ENCODE results near the gene ADAR.

Gene ADAR

DNA sequence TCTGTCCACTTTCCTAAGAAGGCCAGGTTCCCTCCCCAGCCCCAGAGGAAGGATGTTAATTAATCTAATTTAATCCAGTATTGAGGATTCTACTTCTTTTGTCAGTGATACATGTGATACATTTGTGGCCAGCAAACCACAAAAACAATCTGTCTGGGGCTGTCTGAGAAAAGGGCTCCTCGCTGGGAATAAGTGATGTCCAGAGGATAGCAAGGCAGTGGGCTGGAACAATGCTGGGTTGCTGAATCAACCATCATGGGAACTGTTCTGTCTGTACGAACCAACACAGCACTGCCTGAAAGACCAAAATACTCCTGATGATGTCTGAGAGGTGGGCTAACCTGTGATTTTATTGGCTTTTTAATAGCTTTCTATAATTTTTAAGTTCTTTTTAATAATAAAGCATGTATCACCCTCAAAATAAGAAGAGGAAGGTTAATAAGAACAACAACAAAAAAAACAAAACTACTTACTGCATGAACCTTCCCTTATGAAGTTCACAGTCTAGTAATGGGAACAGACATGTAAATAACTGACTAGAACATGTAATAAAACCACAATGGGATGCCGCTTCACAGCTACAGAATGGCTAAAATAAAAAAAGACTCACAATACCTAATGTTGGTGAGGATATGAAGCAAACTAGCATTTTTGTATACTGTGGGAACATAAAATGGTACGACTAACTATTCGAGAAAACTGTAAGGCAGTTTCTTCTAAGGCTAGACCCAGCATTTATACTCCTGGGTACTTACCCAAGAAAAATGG lies 11.4 kb upstream of the ADAR start:
- DNase-seq (ENCODE audit: extremely low spot score, insufficient read length, low read depth) (no peak), FAIRE-seq (peak; percentile 24)

DNA sequence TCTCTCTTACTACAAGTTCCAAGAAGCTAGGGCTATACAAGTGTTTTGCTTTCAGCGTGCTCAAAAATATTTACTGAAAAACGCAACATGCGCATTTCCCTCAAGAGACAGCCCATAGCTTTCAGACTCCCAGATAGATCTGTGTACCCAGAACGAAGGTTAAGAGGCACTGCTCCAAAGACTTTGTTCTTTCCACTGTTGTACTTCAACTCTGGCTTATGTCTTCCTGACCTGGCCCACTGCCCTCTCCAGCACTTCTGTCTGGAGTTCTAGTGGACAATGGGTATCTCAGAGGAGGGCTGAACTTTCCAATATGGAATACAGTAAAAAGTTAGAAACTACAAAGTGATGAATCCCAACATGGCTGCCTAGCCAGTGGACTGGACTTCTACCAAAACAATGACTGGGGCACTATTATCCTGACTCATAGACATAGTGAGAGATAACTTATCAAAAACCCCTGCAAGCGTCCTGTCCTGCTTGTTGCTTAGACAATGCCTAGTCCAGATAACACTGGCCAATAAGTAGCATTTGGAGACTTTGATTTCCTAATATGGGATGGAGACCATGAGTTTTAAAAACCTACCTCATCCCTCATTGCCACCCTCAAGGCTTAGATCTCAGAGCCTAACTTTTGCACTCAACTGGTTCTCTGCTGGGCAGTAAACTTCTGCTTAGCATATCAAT lies 8.8 kb upstream of the ADAR start:
- DNase-seq (ENCODE audit: extremely low spot score, insufficient read length, low read depth) (no peak), FAIRE-seq (no peak)

DNA sequence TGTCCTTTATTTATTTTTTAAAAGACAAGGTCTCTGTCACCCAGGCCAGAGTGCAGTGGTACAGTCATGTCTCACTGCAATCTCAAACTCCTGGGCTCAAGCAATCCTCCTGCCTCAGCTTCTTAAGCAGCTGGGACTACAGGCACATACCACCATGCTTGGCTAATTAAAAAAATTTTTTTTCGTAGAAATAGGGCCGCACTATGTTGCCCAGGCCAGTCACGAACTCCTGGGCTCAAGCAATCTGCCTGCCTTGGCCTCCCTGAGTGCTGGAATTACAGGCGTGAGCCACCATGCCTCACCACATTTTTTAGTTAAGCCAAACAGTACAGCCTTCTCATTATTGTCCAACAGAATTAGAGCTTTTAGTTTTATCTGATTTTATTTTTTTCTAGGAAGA lies 7.4 kb upstream of the ADAR start:
- no peak for DNase-seq (ENCODE audit: extremely low spot score, insufficient read length, low read depth)
- no peak for FAIRE-seq

DNA sequence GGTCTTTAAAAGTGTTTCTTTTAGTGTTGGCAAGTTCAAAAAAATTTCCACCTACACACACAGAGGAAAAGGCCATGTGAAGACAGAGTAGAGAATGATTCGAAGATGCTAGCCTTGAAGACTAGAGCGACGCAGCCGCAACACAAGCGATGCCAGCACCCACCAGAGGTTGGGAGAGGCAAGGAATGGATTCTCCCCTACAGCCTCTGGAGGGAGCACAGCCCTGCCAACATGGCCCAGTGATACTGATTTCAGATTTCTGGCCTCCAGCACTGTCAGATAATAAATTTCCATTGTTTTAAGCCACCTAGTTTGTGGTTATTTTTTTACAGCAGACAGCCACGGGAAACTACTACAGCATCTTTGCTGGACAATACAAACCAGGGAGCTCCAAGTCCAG lies 6.9 kb upstream of the ADAR start:
- DNase-seq (ENCODE audit: extremely low spot score, insufficient read length, low read depth) (no peak), FAIRE-seq (no peak)

DNA sequence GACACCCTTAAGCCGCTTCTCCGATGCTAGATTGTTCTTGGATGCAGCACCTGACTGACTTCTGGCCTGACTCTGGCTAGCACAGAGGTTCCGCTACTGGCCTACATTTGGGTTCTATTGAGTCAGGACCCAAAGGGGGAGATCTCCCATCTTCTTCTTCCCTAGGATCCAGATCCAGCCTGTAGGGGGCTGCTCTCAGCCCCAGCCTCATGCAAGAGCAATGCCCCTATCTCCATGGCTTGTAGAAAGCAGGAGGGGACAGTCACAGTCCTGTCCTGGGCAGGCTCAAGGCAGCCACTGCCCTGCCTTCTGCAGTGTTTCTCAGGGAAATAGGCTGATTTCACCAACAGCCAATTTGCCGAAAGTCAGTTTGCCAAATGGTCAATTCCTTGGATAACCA lies 6.3 kb upstream of the ADAR start:
- DNase-seq (ENCODE audit: extremely low spot score, insufficient read length, low read depth) (no peak), FAIRE-seq (no peak)

DNA sequence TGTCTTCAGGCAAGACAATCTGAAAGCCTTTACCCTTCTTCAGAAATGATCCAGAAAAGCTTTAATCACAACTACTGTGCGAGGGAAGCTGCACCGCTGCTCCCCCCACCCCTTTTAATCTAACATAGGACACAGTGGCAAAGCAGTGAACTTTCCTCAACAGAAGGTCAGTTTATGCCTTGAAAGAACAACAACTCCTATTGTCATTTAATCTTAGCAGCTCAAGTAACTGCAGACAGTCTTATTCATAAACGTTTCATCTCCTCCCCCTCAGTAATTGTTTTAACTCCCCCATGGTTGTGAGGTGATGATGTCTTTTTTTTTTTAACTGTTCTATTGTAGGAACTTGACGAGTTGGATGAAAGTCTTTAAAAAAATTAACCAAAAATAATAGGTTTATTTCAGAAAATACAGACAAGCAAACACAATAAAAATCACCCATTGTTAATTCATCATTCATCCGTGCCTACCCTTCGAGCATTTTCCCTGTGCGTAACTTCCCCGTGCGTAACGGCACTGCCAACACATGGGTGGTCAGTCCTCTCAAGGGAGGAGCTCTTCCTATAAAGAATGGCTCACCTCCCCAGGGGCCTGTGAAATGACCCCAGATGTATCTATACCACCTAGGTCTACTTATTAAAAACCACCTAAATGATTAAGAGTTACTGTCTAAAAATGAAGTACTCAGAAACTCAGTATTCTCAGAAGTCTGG lies 3.3 kb upstream of the ADAR start:
- DNase-seq (ENCODE audit: extremely low spot score, insufficient read length, low read depth) (no peak), FAIRE-seq (no peak)

DNA sequence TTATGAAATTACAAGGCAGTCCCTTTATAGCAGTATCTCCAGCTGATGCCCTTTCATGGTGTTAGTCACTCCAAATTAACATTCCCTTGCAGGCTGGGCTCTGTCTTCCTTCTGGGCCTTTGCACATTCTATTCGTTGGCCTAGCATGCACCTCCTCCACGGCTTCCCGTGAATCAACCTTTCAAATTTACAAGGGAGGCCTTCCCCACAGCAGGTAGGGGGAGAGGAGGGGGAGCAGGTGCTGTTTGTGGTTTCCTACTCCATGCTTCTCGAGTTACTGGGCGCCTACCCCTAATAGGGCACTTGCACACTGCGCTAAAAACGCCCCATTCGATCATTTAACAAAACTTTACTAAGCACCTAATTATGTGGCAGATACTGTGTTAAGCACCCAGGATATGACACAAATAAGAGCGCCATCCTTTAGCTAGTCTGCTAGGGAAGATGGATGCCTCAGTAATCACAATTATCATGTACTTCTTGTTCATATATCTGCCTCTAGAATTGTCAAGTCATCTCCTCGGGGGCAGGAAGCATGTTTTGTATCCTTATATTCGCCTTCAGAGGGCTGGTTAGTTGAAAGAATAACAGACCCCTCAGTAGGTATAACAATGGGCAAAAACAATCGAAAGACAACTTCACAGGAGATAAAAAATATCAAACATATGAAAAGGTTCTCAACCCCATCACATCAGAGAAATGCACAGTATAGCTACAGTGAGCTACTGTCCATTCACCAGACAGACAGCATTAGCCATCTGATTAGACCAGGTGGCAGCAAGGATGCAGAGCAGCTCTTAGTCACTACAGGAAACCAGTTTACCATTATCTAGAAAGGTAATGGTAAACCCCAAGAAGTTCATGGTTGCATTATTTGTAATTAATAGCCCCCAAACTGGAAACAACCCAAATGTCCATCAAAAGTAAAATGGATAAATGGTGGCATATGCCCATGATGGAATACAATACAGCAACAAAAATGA lies 1.7 kb upstream of the ADAR start:
- FAIRE-seq (peak; percentile 29), DNase-seq (ENCODE audit: extremely low spot score, insufficient read length, low read depth) (no peak)

DNA sequence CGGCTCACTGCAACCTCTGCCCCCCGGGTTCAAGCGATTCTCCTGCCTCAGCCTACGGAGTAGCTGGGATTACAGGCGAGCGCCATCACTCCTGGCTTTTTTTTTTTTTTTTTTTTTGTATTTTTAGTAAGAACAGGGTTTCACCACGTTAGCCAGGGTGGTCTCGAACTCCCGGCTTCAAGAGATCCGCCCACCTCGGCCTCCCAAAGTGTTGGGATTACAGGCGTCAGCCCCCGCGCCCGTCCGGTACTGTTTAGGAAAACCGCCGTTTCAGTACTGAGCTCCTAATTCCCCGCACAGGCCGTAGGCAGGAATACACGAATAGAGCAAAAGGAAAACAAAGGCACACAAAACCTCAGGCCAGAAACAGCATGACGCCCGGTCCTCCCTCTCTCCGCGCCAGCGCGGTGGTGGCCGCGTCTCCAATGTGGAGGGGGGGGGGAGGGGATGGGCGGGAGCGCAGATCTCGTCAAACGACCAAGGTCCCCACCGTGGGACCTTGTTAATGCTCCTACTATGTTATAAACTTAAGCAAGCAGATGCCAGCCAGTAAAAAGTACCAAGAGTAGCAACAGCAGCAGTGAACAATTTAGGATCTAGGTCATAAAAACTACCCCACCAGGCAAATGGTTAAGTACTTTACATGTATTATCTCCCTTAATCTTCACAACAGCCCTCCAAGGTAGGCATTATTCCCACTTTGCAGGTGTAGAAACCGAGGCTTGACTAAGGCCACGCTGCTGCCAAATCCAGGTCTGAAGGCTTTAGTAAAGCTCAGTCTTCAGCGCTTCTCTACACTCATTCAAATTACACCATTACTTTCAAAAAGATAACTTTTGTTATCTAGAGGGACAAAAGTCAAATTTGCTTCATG lies 648 bp upstream of the ADAR start:
- DNase-seq (ENCODE audit: extremely low spot score, insufficient read length, low read depth): no peak
- FAIRE-seq: no peak

DNA sequence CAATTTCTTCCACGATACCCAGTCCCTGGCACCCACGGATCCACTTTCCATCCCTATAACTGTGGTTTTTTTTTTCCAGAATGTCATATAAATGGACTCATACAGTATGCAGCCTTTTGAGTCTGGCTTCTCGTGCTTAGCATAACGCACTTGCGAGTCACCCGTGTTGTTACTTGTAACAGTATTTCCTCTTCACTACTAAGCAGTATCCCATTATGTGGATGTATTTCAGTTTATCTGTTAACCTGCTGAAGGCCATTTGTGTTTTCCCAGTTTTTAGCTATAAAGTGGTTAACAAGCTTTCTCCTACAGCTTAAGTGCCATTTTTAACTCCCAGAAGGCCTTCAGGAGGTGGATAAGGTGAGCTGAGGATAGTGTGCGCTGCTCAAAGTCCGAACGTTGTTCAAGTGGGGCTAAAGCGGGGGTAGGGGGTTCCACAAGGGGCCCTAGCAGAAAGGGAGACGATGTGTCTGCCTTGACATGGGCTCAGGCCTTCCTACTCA lies 829 bp downstream of the ADAR start:
- FAIRE-seq (no peak), DNase-seq (ENCODE audit: extremely low spot score, insufficient read length, low read depth) (no peak)

DNA sequence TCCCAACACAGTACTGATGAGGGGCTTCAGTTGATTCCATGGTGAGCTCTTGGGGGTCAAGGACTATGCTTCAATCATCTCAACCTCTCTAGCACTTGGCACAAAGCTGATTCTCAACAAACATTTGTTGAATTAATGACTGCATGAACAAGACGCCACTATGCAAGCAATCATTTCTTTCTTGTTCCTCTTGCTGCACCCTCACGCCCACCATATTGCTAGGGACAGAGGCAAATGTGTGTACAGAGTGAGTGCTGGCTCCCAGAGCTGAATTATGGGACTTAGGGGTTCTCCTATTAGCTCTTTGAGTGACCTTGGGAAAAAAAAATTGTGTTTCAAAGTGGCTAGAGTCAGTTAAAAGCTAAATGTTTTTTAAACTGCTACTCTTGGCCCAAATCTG lies 2.5 kb downstream of the ADAR start:
- DNase-seq (ENCODE audit: extremely low spot score, insufficient read length, low read depth) (no peak), FAIRE-seq (no peak)

DNA sequence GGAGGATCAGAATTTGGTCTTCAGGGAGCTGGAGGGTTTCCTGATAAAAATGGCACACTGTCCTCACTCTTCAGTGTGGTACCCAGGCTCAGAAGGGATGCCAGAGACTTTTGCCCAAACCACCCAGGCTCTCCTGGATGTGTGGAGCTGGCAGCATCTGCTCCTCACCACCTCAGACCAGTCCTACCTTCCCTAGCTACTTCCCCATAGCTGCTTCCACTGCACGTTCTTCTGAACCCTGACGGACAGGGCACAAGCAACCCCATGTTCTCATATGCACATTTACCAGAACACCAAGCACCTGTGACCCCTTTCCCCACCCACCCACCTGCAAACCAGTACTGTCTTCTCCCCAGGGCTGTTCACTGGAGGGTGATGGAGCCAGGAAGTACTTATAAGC lies 4.7 kb downstream of the ADAR start:
- FAIRE-seq (no peak), DNase-seq (ENCODE audit: extremely low spot score, insufficient read length, low read depth) (no peak)

DNA sequence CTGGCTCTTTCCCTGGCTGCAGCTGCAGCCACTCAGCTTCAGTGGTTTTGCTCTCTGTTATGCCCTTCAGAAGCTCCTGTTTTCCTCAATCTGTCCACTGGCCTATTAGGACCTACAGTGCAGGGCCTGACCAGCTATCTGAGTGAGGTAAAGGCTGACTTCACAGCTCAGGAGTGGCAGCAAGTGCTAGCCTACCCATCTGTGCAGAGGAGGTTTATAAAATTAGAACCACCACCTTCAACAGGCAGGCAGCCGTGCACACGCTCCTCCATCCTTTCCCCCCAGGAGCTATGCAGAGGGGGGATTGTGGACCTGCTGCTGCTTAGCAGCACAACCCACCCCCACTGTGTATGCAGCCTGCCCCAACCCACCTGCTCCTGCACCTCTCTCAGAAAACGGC lies 8.3 kb downstream of the ADAR start:
- FAIRE-seq (no peak), DNase-seq (ENCODE audit: extremely low spot score, insufficient read length, low read depth) (no peak)

DNA sequence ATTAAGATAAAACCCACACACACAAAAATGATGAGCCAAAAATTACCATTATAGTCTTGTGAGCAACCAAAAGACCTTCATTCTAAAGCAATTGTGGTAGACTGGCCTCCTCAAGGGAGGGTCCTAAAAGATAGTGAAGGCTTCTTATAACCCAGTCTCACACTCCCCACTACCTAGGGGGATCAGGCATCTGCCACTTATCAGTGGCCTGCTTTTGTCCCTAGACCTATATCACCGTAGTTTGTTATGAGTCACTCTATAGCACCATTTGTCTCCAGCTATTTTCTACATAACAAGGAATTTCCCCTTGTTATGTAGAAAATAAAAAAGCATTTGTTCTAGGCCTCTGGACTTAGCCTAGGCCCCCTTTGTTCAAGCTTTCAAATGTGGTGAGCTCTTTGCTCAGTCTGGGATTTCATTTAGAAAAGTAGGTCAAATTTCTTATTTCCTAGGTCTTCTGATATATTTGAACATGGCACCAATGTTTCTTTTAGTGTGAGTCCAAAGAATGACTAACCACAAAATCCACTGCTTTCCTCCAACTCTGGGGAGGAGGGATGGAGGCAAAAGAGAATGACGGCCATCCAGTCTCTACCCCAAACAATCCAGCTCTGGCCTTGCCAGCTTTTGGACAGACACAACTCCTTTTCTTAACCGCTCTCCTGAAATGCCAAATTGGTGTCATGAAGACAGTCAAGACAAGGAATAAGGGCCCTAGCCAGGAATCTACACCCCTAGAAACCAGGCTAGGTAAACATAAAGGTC lies 8.9 kb downstream of the ADAR start:
- FAIRE-seq (no peak), DNase-seq (ENCODE audit: extremely low spot score, insufficient read length, low read depth) (no peak)

DNA sequence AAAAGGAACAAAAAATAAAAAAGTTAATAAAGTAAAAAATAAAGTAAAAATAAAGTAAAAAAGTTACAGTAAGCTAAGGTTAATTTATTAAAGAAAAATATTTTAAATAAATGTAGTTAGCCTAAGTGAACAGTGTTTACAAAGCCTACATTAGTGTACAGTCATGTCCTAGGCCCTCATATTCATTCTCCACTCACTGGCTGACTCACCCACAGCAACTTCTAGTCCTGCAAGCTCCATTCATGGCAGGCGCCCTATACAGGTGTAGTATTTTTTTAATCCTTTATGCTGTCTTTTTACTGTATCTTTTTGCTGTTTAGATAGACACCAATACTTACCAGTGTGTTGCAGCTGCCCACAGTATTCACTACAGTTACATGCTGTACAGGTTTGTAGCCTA lies 12.4 kb downstream of the ADAR start:
- FAIRE-seq (no peak), DNase-seq (ENCODE audit: extremely low spot score, insufficient read length, low read depth) (no peak)

DNA sequence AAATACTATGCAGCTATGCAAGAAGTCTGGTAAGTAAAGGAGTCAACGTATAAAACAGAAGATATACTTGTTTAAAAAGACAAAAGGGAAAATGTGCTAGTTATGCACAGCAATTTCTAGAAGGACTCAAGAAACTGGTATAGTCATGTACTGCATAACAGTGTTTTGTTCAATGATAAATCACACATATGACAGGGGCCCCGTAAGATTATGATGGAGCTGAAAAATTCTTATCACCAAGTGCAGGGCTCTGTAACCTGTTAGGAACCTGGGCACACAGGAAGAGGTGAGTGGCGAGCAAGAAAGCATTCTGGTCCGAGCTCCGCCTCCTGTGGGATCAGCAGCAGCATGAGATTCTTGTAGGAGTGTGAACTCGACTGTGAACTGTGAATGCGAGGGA lies 13.2 kb downstream of the ADAR start:
- no peak for FAIRE-seq
- DNase-seq (ENCODE audit: extremely low spot score, insufficient read length, low read depth): no peak

DNA sequence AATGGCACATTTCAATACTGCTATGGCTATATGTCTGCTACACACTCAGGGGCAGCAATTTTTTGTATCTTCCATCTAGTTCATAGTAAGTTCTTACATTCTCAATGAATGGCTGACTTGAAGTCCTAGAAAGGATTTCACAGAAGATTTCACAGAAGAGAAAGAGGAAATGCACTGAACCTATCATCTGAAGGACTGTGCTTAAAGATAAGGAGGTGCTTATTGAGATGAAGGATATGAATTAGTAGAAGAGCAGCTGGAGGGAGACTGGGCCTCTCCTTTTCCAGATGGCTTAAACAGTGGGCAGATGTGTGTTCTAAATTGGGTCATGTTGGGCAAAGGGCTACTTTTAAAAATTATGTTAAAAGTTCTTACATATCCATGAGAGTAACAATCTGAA lies 14.6 kb downstream of the ADAR start:
- FAIRE-seq (no peak), DNase-seq (ENCODE audit: extremely low spot score, insufficient read length, low read depth) (no peak)

DNA sequence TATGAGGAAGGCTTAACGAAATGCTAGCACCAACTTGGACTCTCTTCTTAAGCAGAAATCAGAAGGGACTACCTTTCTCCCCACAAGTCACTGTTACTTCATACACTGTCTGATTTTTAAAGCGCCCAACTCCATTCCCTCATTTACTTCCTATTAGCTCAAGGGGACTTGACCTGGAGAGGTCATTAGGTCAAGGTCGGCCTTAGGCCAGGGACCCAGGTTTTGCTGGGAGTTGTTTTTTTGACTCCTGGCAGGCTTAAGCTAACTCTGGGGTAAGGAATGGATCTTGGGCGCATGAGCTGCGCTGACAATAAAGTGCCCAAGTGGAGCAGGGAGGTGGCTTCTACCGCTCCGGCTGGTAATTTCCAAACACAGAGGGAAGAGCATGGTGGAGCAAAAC lies 16.8 kb downstream of the ADAR start:
- no peak for DNase-seq (ENCODE audit: extremely low spot score, insufficient read length, low read depth)
- FAIRE-seq: no peak

DNA sequence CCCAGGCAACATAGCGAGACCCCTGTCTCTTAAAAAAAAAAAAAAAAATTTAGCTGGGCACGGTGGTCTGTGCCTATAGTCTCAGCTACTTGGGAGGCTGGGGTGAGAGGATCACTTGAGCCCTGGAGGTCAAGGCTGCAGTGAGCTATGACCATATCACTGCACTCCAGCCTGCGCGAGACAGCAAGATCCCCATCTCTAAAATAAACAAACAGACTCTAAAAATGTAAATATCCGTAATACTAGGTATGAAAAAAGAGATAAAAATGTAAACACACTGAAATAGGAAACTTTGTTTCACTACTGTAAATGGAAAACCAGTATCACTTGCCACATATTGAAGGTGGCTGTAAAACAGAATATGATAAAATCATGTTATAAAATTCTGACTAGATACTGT lies 17.2 kb downstream of the ADAR start:
- DNase-seq (ENCODE audit: extremely low spot score, insufficient read length, low read depth) (no peak), FAIRE-seq (no peak)
